ENCODE data around the gene PACSIN3.

- TF ChIP-seq SIN3A (IDR thresholded peaks at IDR 0.05; ENCODE audit: low read depth) (no peak), POLR2AphosphoS5 (IDR thresholded peaks at IDR 0.05; ENCODE audit: low read depth, low read length) (no peak), RAD21 (IDR thresholded peaks at IDR 0.05; ENCODE audit: low read depth) (no peak), EZH2phosphoT487 (IDR thresholded peaks at IDR 0.05; ENCODE audit: borderline replicate concordance) (no peak), CTCF (IDR thresholded peaks at IDR 0.05 in 2 of 3, conservative IDR thresholded peaks at IDR 0.05 in 1 of 3; ENCODE audit: borderline replicate concordance in 1 of 3, insufficient read depth in 1 of 3, low read depth in 2 of 3, low read length in 2 of 3) (no peak)
Measured at GRCh38 chr11:47220401-47220821, 34.2 kb upstream of the PACSIN3 start.

Data from HCT116 (cell line).